SK-N-MC (cell line): Measurements from ENCODE around the gene MFN2.

Experiments used
- FOXP2 ChIP-seq: optimal IDR thresholded peaks from 2 replicates; pipeline ENCODE3; 2011; ENCODE audit warnings: mild to moderate bottlenecking, moderate library complexity; ENCODE audit not compliant: insufficient read depth; ENCODE audit errors: extremely low read length, control extremely low read depth
- POLR2AphosphoS5 ChIP-seq: IDR thresholded peaks from 2 replicates; pipeline ENCODE4 v1.6.1; 2012; ENCODE audit warnings: mild to moderate bottlenecking, low read depth, low read length, borderline replicate concordance

DNA sequence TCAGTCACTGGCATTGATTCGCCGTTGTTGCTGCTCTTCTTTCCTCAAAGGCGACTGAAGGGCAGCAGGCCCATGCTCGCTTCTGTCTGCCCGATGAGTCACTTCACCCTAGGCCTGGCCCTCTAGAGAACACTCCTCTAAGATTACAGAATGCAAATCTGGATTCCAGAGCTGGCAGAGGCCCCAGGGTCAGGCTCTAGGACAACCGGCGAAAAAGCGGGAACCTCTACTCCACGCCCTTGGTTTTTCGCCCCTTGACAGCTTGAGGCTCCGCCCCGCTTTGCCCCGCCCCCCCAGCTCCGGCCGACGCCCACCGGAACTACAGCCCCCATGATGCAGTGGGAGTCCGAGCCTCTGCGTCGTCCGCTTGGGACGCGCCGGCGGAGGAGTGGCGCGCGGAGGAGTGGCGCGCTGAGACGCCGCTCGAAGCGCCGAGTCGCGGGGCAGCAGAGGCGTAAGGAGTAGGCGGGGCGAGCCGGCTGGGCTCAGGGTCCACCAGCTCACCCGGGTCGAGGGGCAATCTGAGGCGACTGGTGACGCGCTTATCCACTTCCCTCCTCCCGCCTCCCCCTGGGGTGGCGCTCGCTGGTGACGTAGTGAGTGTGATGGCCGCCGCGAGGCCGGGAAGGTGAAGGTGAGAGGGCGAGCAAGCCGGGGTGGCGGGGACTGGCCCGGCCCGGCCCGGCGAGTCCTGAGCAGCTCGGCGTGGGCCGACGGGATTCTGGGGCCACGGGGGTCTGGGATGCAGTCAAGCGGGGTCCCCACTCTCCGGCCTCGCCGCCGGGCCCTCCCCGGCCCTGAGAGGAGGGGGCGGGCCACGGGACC lies at the start of gene MFN2:
- TF ChIP-seq POLR2AphosphoS5 (peak; percentile 77; the same call in 1 of the 2 replicates), FOXP2 (no peak)
